Activated CD8-positive, alpha-beta memory T cell treated with anti-CD3 and anti-CD28 coated beads, Interleukin-2, amount 50 U/mL, for 24 hours (primary cell): Measurements from ENCODE around the gene RYR3.

Source experiments
- DNase-seq: peaks from one replicate; pipeline ENCODE4 v3.0.0-alpha.2; 2020; ENCODE audit errors: extremely low read depth

RYR3 gene

GRCh38 chr15:33320017-33320416, 9.2 kb downstream of the RYR3 start:
- DNase-seq: no peak

- no peak for DNase-seq
Observed at GRCh38 chr15:33322091-33322490, 11.3 kb downstream of the RYR3 start.

- no peak for DNase-seq
Observed at GRCh38 chr15:33324609-33325008, 13.8 kb downstream of the RYR3 start.

GRCh38 chr15:33326908-33327307, 16.1 kb downstream of the RYR3 start:
- DNase-seq: no peak

GRCh38 chr15:33328106-33328505, 17.3 kb downstream of the RYR3 start:
- no peak for DNase-seq

GRCh38 chr15:33329457-33329856, 18.7 kb downstream of the RYR3 start:
- no peak for DNase-seq

- no peak for DNase-seq
Observed at GRCh38 chr15:33330931-33331330, 20.2 kb downstream of the RYR3 start.

GRCh38 chr15:33341953-33342352, 31.2 kb downstream of the RYR3 start:
- DNase-seq: no peak

GRCh38 chr15:33343275-33343674, 32.5 kb downstream of the RYR3 start:
- no peak for DNase-seq

- no peak for DNase-seq
Observed at GRCh38 chr15:33344111-33344510, 33.3 kb downstream of the RYR3 start.

- no peak for DNase-seq
Observed at GRCh38 chr15:33344530-33344929, 33.8 kb downstream of the RYR3 start.

GRCh38 chr15:33354411-33354810, 43.6 kb downstream of the RYR3 start:
- DNase-seq: no peak

GRCh38 chr15:33357845-33358244, 47.1 kb downstream of the RYR3 start:
- DNase-seq: no peak

GRCh38 chr15:33358306-33358705, 47.5 kb downstream of the RYR3 start:
- DNase-seq: no peak

GRCh38 chr15:33360886-33361285, 50.1 kb downstream of the RYR3 start:
- DNase-seq: no peak

- DNase-seq: no peak
Observed at GRCh38 chr15:33369941-33370622, 59.3 kb downstream of the RYR3 start.

GRCh38 chr15:33370623-33371020, 59.9 kb downstream of the RYR3 start:
- no peak for DNase-seq

- DNase-seq: no peak
Observed at GRCh38 chr15:33371159-33371558, 60.4 kb downstream of the RYR3 start.

- no peak for DNase-seq
Observed at GRCh38 chr15:33374226-33374914, 63.6 kb downstream of the RYR3 start.

GRCh38 chr15:33375236-33375635, 64.5 kb downstream of the RYR3 start:
- no peak for DNase-seq

GRCh38 chr15:33377204-33377603, 66.4 kb downstream of the RYR3 start:
- DNase-seq: no peak

GRCh38 chr15:33378866-33379480, 68.2 kb downstream of the RYR3 start:
- no peak for DNase-seq

GRCh38 chr15:33380406-33380805, 69.6 kb downstream of the RYR3 start:
- DNase-seq: no peak
